ENCODE data around the gene ZBED3. TPM values are rescaled to one million over a fixed set of nuclear protein-coding genes. Genes with fewer than 3 reads are reported as not detected.
A peak's percentile ranks its signal among the peaks of the same experiment; 100 is the strongest.

Gene ZBED3
- total RNA-seq, 1 experiment from 2014 or later: 9.4 TPM

GRCh38 chr5:77074745-77075144 is 12.3 kb downstream of the ZBED3 start:
- Histone ChIP-seq H3K27ac (ENCODE audit: low read length) (no peak overlapping the region), H3K79me2 (ENCODE audit: low read length) (peaks cover 18% of the 10 kb centered on the region), H3K27me3 (ENCODE audit: low read length) (no peaks in the 10 kb centered on the region), H3K4me2 (ENCODE audit: low read depth, low read length, poor library complexity, severe bottlenecking) (no peak overlapping the region), H3K9me2 (replicated peaks; ENCODE audit: insufficient read depth, low read length) (no peaks in the 10 kb centered on the region), H3K36me3 (ENCODE audit: insufficient read depth, low read length) (peaks cover 5% of the 10 kb centered on the region; the same call in 1 of the 2 replicates), H3K9ac (ENCODE audit: low read length) (no peak overlapping the region), H3K4me1 (ENCODE audit: low read length) (no peaks in the 10 kb centered on the region), H2AFZ (ENCODE audit: low read length) (no peak overlapping the region), H3K4me3 (ENCODE audit: low read length) (no peak overlapping the region), H4K20me1 (ENCODE audit: insufficient read depth, low read depth, low read length) (no peaks in the 10 kb centered on the region), H3K9me3 (ENCODE audit: low read length) (no peaks in the 10 kb centered on the region)
- DNase-seq: no peak

GRCh38 chr5:77073667-77074066 is 13.4 kb downstream of the ZBED3 start:
- H3K9me2 ChIP-seq (replicated peaks; ENCODE audit: insufficient read depth, low read length): no peaks in the 10 kb centered on the region
- H3K9me3 ChIP-seq (ENCODE audit: low read length): no peaks in the 10 kb centered on the region
- H3K4me3 ChIP-seq (ENCODE audit: low read length): no peak overlapping the region
- H2AFZ ChIP-seq (ENCODE audit: low read length): no peak overlapping the region
- H4K20me1 ChIP-seq (ENCODE audit: insufficient read depth, low read depth, low read length): no peaks in the 10 kb centered on the region
- H3K4me1 ChIP-seq (ENCODE audit: low read length): no peaks in the 10 kb centered on the region
- no peak overlapping the region for H3K9ac ChIP-seq (ENCODE audit: low read length)
- H3K4me2 ChIP-seq (ENCODE audit: low read depth, low read length, poor library complexity, severe bottlenecking): no peak overlapping the region
- H3K79me2 ChIP-seq (ENCODE audit: low read length): peaks cover 10% of the 10 kb centered on the region
- no peak for DNase-seq
- peaks cover 4% of the 10 kb centered on the region; the same call in 1 of the 2 replicates for H3K36me3 ChIP-seq (ENCODE audit: insufficient read depth, low read length)
- no peaks in the 10 kb centered on the region for H3K27me3 ChIP-seq (ENCODE audit: low read length)
- H3K27ac ChIP-seq (ENCODE audit: low read length): no peak overlapping the region

- Histone ChIP-seq H3K9me2 (replicated peaks; ENCODE audit: insufficient read depth, low read length) (no peaks in the 10 kb centered on the region), H3K27ac (ENCODE audit: low read length) (no peak overlapping the region), H2AFZ (ENCODE audit: low read length) (no peak overlapping the region), H3K9ac (ENCODE audit: low read length) (no peak overlapping the region), H3K27me3 (ENCODE audit: low read length) (no peaks in the 10 kb centered on the region), H3K4me3 (ENCODE audit: low read length) (no peak overlapping the region), H3K79me2 (ENCODE audit: low read length) (0 out of 2 replicates have a peak, but pooled peaks cover 3% of the 10 kb centered on the region), H3K36me3 (ENCODE audit: insufficient read depth, low read length) (peaks cover 46% of the 10 kb centered on the region; the same call in 1 of the 2 replicates), H3K4me2 (ENCODE audit: low read depth, low read length, poor library complexity, severe bottlenecking) (no peak overlapping the region), H3K4me1 (ENCODE audit: low read length) (peaks cover 10% of the 10 kb centered on the region), H3K9me3 (ENCODE audit: low read length) (no peaks in the 10 kb centered on the region), H4K20me1 (ENCODE audit: insufficient read depth, low read depth, low read length) (no peaks in the 10 kb centered on the region)
- DNase-seq: no peak
Observed at GRCh38 chr5:77066823-77067442, 20.2 kb downstream of the ZBED3 start.

- no peaks in the 10 kb centered on the region for H3K9me3 ChIP-seq (ENCODE audit: low read length)
- H3K79me2 ChIP-seq (ENCODE audit: low read length): 0 out of 2 replicates have a peak, but pooled peaks cover 3% of the 10 kb centered on the region
- peaks cover 52% of the 10 kb centered on the region; the same call in 1 of the 2 replicates for H3K36me3 ChIP-seq (ENCODE audit: insufficient read depth, low read length)
- no peak overlapping the region for H2AFZ ChIP-seq (ENCODE audit: low read length)
- H3K4me2 ChIP-seq (ENCODE audit: low read depth, low read length, poor library complexity, severe bottlenecking): no peak overlapping the region
- H3K4me1 ChIP-seq (ENCODE audit: low read length): peaks cover 10% of the 10 kb centered on the region
- H3K9me2 ChIP-seq (replicated peaks; ENCODE audit: insufficient read depth, low read length): no peaks in the 10 kb centered on the region
- H4K20me1 ChIP-seq (ENCODE audit: insufficient read depth, low read depth, low read length): no peaks in the 10 kb centered on the region
- no peak overlapping the region for H3K4me3 ChIP-seq (ENCODE audit: low read length)
- no peak overlapping the region for H3K9ac ChIP-seq (ENCODE audit: low read length)
- DNase-seq: no peak
- no peaks in the 10 kb centered on the region for H3K27me3 ChIP-seq (ENCODE audit: low read length)
- H3K27ac ChIP-seq (ENCODE audit: low read length): no peak overlapping the region
Observed at GRCh38 chr5:77066184-77066583, 20.9 kb downstream of the ZBED3 start.

GRCh38 chr5:77065256-77065655 is 21.8 kb downstream of the ZBED3 start:
- H3K27ac ChIP-seq (ENCODE audit: low read length): peak overlapping the region; percentile 35; the same call in 1 of the 2 replicates
- DNase-seq: no peak
- no peak overlapping the region for H3K4me2 ChIP-seq (ENCODE audit: low read depth, low read length, poor library complexity, severe bottlenecking)
- peaks cover 62% of the 10 kb centered on the region for H3K36me3 ChIP-seq (ENCODE audit: insufficient read depth, low read length)
- no peaks in the 10 kb centered on the region for H3K9me2 ChIP-seq (replicated peaks; ENCODE audit: insufficient read depth, low read length)
- H3K79me2 ChIP-seq (ENCODE audit: low read length): 0 out of 2 replicates have a peak, but pooled peaks cover 3% of the 10 kb centered on the region
- no peaks in the 10 kb centered on the region for H3K27me3 ChIP-seq (ENCODE audit: low read length)
- H3K9me3 ChIP-seq (ENCODE audit: low read length): no peaks in the 10 kb centered on the region
- no peaks in the 10 kb centered on the region for H4K20me1 ChIP-seq (ENCODE audit: insufficient read depth, low read depth, low read length)
- H3K4me3 ChIP-seq (ENCODE audit: low read length): no peak overlapping the region
- peaks cover 10% of the 10 kb centered on the region for H3K4me1 ChIP-seq (ENCODE audit: low read length)
- no peak overlapping the region for H2AFZ ChIP-seq (ENCODE audit: low read length)
- H3K9ac ChIP-seq (ENCODE audit: low read length): no peak overlapping the region

- Histone ChIP-seq H3K36me3 (ENCODE audit: insufficient read depth, low read length) (peaks cover 73% of the 10 kb centered on the region), H3K9me3 (ENCODE audit: low read length) (no peaks in the 10 kb centered on the region), H3K4me2 (ENCODE audit: low read depth, low read length, poor library complexity, severe bottlenecking) (no peak overlapping the region), H2AFZ (ENCODE audit: low read length) (no peak overlapping the region), H4K20me1 (ENCODE audit: insufficient read depth, low read depth, low read length) (no peaks in the 10 kb centered on the region), H3K27ac (ENCODE audit: low read length) (no peak overlapping the region), H3K9ac (ENCODE audit: low read length) (no peak overlapping the region), H3K9me2 (replicated peaks; ENCODE audit: insufficient read depth, low read length) (no peaks in the 10 kb centered on the region), H3K79me2 (ENCODE audit: low read length) (0 out of 2 replicates have a peak, but pooled peaks cover 3% of the 10 kb centered on the region), H3K4me1 (ENCODE audit: low read length) (peaks cover 10% of the 10 kb centered on the region), H3K27me3 (ENCODE audit: low read length) (no peaks in the 10 kb centered on the region), H3K4me3 (ENCODE audit: low read length) (no peak overlapping the region)
- DNase-seq: peak; percentile 46
Observed at GRCh38 chr5:77064040-77064439, 23.0 kb downstream of the ZBED3 start.

- no peak overlapping the region for H3K9ac ChIP-seq (ENCODE audit: low read length)
- H3K4me2 ChIP-seq (ENCODE audit: low read depth, low read length, poor library complexity, severe bottlenecking): no peak overlapping the region
- no peak overlapping the region for H2AFZ ChIP-seq (ENCODE audit: low read length)
- H3K9me2 ChIP-seq (replicated peaks; ENCODE audit: insufficient read depth, low read length): no peaks in the 10 kb centered on the region
- DNase-seq: no peak
- no peaks in the 10 kb centered on the region for H3K4me1 ChIP-seq (ENCODE audit: low read length)
- peaks cover 16% of the 10 kb centered on the region; the same call in 1 of the 2 replicates for H3K79me2 ChIP-seq (ENCODE audit: low read length)
- no peaks in the 10 kb centered on the region for H4K20me1 ChIP-seq (ENCODE audit: insufficient read depth, low read depth, low read length)
- no peaks in the 10 kb centered on the region for H3K27me3 ChIP-seq (ENCODE audit: low read length)
- H3K4me3 ChIP-seq (ENCODE audit: low read length): no peak overlapping the region
- H3K27ac ChIP-seq (ENCODE audit: low read length): no peak overlapping the region
- H3K36me3 ChIP-seq (ENCODE audit: insufficient read depth, low read length): peaks cover 34% of the 10 kb centered on the region
- no peaks in the 10 kb centered on the region for H3K9me3 ChIP-seq (ENCODE audit: low read length)
Observed at GRCh38 chr5:77046416-77047073, 40.5 kb downstream of the ZBED3 start.

GRCh38 chr5:77035950-77036349 is 51.1 kb downstream of the ZBED3 start:
- Histone ChIP-seq H3K27me3 (ENCODE audit: low read length) (no peaks in the 10 kb centered on the region), H4K20me1 (ENCODE audit: insufficient read depth, low read depth, low read length) (no peaks in the 10 kb centered on the region), H3K4me3 (ENCODE audit: low read length) (no peak overlapping the region), H2AFZ (ENCODE audit: low read length) (no peak overlapping the region), H3K4me2 (ENCODE audit: low read depth, low read length, poor library complexity, severe bottlenecking) (no peak overlapping the region), H3K9me3 (ENCODE audit: low read length) (no peaks in the 10 kb centered on the region), H3K36me3 (ENCODE audit: insufficient read depth, low read length) (peaks cover 67% of the 10 kb centered on the region), H3K9ac (ENCODE audit: low read length) (no peak overlapping the region), H3K9me2 (replicated peaks; ENCODE audit: insufficient read depth, low read length) (no peaks in the 10 kb centered on the region), H3K79me2 (ENCODE audit: low read length) (peaks cover 56% of the 10 kb centered on the region), H3K27ac (ENCODE audit: low read length) (no peak overlapping the region), H3K4me1 (ENCODE audit: low read length) (peaks cover 20% of the 10 kb centered on the region)
- no peak for DNase-seq
